GM23338 (cell line): ENCODE results near the gene HTT. TPM values are rescaled to one million over a fixed set of nuclear protein-coding genes. Genes with fewer than 3 reads are reported as not detected.

Experiments used
- ATAC-seq: fragments of 200-7000 bp; cut with Tn5 transposase; 3 replicates; pipeline ENCODE4 v1.9.1; 2020
- DNase-seq: peaks from one replicate; pipeline ENCODE4 v3.0.0-alpha.2; 2015; ENCODE audit warnings: low spot score
- H2AFZ ChIP-seq: fragments of 200-600 bp; sonication (generic); 2 replicates; pipeline ENCODE4 v1.8.0; 2016; ENCODE audit warnings: antibody characterized with exemption, mild to moderate bottlenecking, moderate library complexity
- H3F3A ChIP-seq: fragments of 200-600 bp; sonication (generic); replicated peaks from 2 replicates; pipeline ENCODE4 v1.8.0; 2017; ENCODE audit warnings: antibody characterized with exemption, mixed run types, low read depth
- H3K27ac ChIP-seq: fragments of 200-600 bp; sonication (generic); 2 replicates; pipeline ENCODE4 v1.6.1; 2016; ENCODE audit warnings: low read depth
- H3K27me3 ChIP-seq: fragments of 200-600 bp; sonication (generic); 2 replicates; pipeline ENCODE4 v1.8.0; 2016; ENCODE audit warnings: mild to moderate bottlenecking, mixed run types, moderate library complexity; ENCODE audit not compliant: insufficient read depth
- H3K36me3 ChIP-seq: fragments of 200-600 bp; sonication (generic); 2 replicates; pipeline ENCODE4 v1.8.0; 2016; ENCODE audit warnings: mild to moderate bottlenecking; ENCODE audit not compliant: insufficient read depth
- H3K4me1 ChIP-seq: fragments of 200-600 bp; sonication (generic); 2 replicates; pipeline ENCODE4 v1.8.0; 2016; ENCODE audit warnings: mild to moderate bottlenecking, moderate library complexity; ENCODE audit not compliant: insufficient read depth
- H3K4me2 ChIP-seq: fragments of 200-600 bp; sonication (generic); 2 replicates; pipeline ENCODE4 v1.7.1; 2017; ENCODE audit warnings: mixed run types
- H3K4me3 ChIP-seq: fragments of 200-600 bp; sonication (generic); 2 replicates; pipeline ENCODE4 v1.6.1; 2016; ENCODE audit warnings: mixed run types
- H3K79me2 ChIP-seq: fragments of 200-600 bp; sonication (generic); replicated peaks from 2 replicates; pipeline ENCODE4 v1.8.0; 2017; ENCODE audit warnings: mild to moderate bottlenecking; ENCODE audit not compliant: insufficient read depth
- H3K9me2 ChIP-seq: fragments of 200-600 bp; sonication (generic); 2 replicates; pipeline ENCODE4 v1.8.0; 2017; ENCODE audit not compliant: insufficient read depth
- H4K20me1 ChIP-seq: fragments of 200-600 bp; sonication (generic); replicated peaks from 2 replicates; pipeline ENCODE4 v1.8.0; 2017; ENCODE audit warnings: mild to moderate bottlenecking; ENCODE audit not compliant: insufficient read depth
- H3K27ac Mint-ChIP-seq: 2 replicates; pipeline ENCODE4 v1.8.0; 2020; ENCODE audit warnings: inconsistent platforms, mild to moderate bottlenecking, moderate library complexity, mixed read lengths
- H3K27me3 Mint-ChIP-seq: 3 replicates; pipeline ENCODE4 v1.8.0; 2022; ENCODE audit warnings: low read depth, mild to moderate bottlenecking, moderate library complexity, mixed read lengths, inconsistent platforms; ENCODE audit not compliant: insufficient read depth, poor library complexity
- H3K36me3 Mint-ChIP-seq: 3 replicates; pipeline ENCODE4 v1.8.0; 2021; ENCODE audit warnings: low read depth, mild to moderate bottlenecking, inconsistent platforms, moderate library complexity, mixed read lengths
- H3K4me1 Mint-ChIP-seq: 3 replicates; pipeline ENCODE4 v1.8.0; 2020; ENCODE audit warnings: mild to moderate bottlenecking, inconsistent platforms, mixed read lengths
- H3K4me3 Mint-ChIP-seq: 3 replicates; pipeline ENCODE4 v1.8.0; 2021; ENCODE audit warnings: moderate library complexity, mild to moderate bottlenecking, inconsistent platforms, mixed read lengths
- H3K9me3 Mint-ChIP-seq: 3 replicates; pipeline ENCODE4 v1.8.0; 2020; ENCODE audit warnings: moderate library complexity, mild to moderate bottlenecking, inconsistent platforms, mixed read lengths
- CREB1 ChIP-seq: fragments of 250-450 bp; sonication (Bioruptor Pico); IDR thresholded peaks from 2 replicates; pipeline ENCODE4 v1.5.0; 2020; ENCODE audit warnings: low read depth, mild to moderate bottlenecking, moderate library complexity
- EZH2phosphoT487 ChIP-seq: fragments of 200-600 bp; sonication (generic); IDR thresholded peaks from one replicate; pipeline ENCODE4 v1.8.1; 2018; ENCODE audit warnings: antibody characterized with exemption; ENCODE audit not compliant: unreplicated experiment
- POLR2AphosphoS5 ChIP-seq: IDR thresholded peaks from 2 replicates; pipeline ENCODE4 v1.6.1; 2016; ENCODE audit warnings: antibody characterized with exemption, low read depth
- ZNF331 ChIP-seq: fragments of 250-450 bp; sonication (Bioruptor Pico); IDR thresholded peaks from 2 replicates; pipeline ENCODE4 v1.5.0; 2020; ENCODE audit warnings: low read depth, mild to moderate bottlenecking, moderate library complexity
- polyA plus RNA-seq: library from polyadenylated mRNA; unstranded; fragments of >200 nt; fragmentation: Nextera tagmentation; extraction: Ambion mirVana; gene quantifications from 2 replicates; pipeline ENCODE4 v1.2.1, GENCODE V29; 2016
- total RNA-seq: library from RNA; depleted of rRNA; stranded (reverse); fragments of >200 nt; shearing (Covaris generic); gene quantifications from 2 replicates; pipeline ENCODE4 v1.2.3, GENCODE V29; 2014
- TF ChIP-seq, protein P1 (sequence below): fragments of 250-450 bp; sonication (Bioruptor Pico); IDR thresholded peaks from 2 replicates; pipeline ENCODE4 v1.5.0; 2020; ENCODE audit warnings: mild to moderate bottlenecking, moderate library complexity

The HTT gene
- total and polyA plus RNA-seq, 2 experiments from 2014 or later = 26.6 to 67.7 TPM

- no peak for DNase-seq
- no peaks in the 10 kb centered on the region for H3K27me3 ChIP-seq
- ATAC-seq = no peak
- no peaks in the 10 kb centered on the region for H3K79me2 ChIP-seq
- TF ChIP-seq, protein P1, sequence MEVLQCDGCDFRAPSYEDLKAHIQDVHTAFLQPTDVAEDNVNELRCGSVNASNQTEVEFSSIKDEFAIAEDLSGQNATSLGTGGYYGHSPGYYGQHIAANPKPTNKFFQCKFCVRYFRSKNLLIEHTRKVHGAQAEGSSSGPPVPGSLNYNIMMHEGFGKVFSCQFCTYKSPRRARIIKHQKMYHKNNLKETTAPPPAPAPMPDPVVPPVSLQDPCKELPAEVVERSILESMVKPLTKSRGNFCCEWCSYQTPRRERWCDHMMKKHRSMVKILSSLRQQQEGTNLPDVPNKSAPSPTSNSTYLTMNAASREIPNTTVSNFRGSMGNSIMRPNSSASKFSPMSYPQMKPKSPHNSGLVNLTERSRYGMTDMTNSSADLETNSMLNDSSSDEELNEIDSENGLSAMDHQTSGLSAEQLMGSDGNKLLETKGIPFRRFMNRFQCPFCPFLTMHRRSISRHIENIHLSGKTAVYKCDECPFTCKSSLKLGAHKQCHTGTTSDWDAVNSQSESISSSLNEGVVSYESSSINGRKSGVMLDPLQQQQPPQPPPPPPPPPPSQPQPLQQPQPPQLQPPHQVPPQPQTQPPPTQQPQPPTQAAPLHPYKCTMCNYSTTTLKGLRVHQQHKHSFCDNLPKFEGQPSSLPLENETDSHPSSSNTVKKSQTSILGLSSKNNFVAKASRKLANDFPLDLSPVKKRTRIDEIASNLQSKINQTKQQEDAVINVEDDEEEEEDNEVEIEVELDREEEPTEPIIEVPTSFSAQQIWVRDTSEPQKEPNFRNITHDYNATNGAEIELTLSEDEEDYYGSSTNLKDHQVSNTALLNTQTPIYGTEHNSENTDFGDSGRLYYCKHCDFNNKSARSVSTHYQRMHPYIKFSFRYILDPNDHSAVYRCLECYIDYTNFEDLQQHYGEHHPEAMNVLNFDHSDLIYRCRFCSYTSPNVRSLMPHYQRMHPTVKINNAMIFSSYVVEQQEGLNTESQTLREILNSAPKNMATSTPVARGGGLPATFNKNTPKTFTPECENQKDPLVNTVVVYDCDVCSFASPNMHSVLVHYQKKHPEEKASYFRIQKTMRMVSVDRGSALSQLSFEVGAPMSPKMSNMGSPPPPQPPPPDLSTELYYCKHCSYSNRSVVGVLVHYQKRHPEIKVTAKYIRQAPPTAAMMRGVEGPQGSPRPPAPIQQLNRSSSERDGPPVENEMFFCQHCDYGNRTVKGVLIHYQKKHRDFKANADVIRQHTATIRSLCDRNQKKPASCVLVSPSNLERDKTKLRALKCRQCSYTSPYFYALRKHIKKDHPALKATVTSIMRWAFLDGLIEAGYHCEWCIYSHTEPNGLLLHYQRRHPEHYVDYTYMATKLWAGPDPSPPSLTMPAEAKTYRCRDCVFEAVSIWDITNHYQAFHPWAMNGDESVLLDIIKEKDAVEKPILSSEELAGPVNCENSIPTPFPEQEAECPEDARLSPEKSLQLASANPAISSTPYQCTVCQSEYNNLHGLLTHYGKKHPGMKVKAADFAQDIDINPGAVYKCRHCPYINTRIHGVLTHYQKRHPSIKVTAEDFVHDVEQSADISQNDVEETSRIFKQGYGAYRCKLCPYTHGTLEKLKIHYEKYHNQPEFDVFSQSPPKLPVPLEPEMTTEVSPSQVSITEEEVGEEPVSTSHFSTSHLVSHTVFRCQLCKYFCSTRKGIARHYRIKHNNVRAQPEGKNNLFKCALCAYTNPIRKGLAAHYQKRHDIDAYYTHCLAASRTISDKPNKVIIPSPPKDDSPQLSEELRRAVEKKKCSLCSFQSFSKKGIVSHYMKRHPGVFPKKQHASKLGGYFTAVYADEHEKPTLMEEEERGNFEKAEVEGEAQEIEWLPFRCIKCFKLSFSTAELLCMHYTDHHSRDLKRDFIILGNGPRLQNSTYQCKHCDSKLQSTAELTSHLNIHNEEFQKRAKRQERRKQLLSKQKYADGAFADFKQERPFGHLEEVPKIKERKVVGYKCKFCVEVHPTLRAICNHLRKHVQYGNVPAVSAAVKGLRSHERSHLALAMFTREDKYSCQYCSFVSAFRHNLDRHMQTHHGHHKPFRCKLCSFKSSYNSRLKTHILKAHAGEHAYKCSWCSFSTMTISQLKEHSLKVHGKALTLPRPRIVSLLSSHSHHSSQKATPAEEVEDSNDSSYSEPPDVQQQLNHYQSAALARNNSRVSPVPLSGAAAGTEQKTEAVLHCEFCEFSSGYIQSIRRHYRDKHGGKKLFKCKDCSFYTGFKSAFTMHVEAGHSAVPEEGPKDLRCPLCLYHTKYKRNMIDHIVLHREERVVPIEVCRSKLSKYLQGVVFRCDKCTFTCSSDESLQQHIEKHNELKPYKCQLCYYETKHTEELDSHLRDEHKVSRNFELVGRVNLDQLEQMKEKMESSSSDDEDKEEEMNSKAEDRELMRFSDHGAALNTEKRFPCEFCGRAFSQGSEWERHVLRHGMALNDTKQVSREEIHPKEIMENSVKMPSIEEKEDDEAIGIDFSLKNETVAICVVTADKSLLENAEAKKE (CRISPR knock-in tag) = no peak
- TF ChIP-seq POLR2AphosphoS5 (no peak), EZH2phosphoT487 (no peak), ZNF331 (no peak), CREB1 (no peak)
- no peak overlapping the region for H3K4me3 ChIP-seq
- H4K20me1 ChIP-seq = no peaks in the 10 kb centered on the region; the same call in 1 of the 2 replicates
- Mint-ChIP-seq H3K9me3 (no peaks in the 10 kb centered on the region), H3K27me3 (peaks cover 5% of the 10 kb centered on the region), H3K4me1 (peaks cover 21% of the 10 kb centered on the region), H3K4me3 (no peak overlapping the region), H3K36me3 (no peaks in the 10 kb centered on the region), H3K27ac (no peak overlapping the region)
- no peak overlapping the region for H3K27ac ChIP-seq
- H3K4me2 ChIP-seq = no peak overlapping the region
- no peaks in the 10 kb centered on the region for H3F3A ChIP-seq
- no peaks in the 10 kb centered on the region for H3K9me2 ChIP-seq
- H3K4me1 ChIP-seq = peaks cover 5% of the 10 kb centered on the region; the same call in 1 of the 2 replicates
- H3K36me3 ChIP-seq = no peaks in the 10 kb centered on the region
- H2AFZ ChIP-seq = no peak overlapping the region
Observed at GRCh38 chr4:3044870-3045819, 29.3 kb upstream of the HTT start.
